HG03575 (cell line): ENCODE data around the gene CNOT6.

ENCODE experiments used
- ATAC-seq: cut with Tn5 transposase; IDR thresholded peaks from one replicate; pipeline ENCODE4 v1.9.1; 2021; ENCODE audit not compliant: unreplicated experiment, insufficient number of reproducible peaks, low FRiP score; ENCODE audit errors: extremely low read depth

Gene CNOT6

DNA sequence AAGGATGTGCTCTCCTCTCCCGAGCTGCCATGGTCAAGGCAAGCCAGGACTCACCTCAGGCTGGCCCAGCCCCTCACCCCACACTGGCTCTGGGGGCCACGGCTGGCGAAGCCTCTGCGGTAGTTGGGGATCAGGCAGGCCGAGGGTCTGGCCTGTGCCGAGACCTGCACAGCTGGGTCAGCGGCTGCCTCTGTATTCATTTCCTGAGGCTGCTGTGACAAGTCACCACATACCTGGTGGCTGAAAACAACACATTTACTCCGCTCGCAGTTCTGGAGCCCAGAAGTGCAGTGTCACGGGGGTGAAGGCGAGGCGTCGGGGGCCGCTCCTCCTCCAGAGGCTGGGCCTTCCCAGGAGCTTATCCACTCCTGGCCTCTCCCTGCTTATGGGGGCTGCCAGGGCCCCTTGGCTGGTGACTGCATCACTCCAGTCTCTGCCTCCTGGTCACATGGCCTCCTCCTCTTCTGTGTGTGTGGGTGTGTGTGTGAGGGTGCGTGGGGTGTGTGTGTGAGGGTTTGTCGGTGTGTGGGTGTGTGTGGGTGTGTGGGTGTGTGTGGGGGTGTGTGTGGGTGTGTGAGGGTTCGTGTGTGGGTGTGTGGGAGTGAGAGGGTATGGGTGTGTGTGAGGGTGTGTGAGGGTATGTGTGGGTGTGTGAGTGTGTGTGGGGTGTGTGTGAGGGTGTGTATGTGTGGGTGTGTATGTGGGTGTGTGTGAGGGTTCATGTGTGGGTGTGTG, 100.3 kb downstream of the CNOT6 start:
- ATAC-seq: no peak

DNA sequence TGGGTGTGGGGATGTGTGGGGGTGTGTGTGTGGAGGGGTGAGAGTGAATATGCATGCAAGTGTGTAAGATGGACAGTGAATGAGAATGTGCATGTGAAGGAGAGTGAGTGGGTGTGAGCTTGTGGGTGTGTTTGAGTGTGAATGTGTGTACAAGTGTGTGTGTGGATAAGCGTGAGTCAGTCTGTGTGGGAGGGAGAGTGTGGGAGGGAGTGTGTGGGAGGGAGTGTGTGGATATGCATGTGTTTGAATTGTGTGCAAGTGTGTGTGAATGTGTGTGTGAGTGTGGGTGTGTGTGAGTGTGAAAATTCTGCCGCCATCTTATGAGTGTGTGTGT, 100.8 kb downstream of the CNOT6 start:
- no peak for ATAC-seq

DNA sequence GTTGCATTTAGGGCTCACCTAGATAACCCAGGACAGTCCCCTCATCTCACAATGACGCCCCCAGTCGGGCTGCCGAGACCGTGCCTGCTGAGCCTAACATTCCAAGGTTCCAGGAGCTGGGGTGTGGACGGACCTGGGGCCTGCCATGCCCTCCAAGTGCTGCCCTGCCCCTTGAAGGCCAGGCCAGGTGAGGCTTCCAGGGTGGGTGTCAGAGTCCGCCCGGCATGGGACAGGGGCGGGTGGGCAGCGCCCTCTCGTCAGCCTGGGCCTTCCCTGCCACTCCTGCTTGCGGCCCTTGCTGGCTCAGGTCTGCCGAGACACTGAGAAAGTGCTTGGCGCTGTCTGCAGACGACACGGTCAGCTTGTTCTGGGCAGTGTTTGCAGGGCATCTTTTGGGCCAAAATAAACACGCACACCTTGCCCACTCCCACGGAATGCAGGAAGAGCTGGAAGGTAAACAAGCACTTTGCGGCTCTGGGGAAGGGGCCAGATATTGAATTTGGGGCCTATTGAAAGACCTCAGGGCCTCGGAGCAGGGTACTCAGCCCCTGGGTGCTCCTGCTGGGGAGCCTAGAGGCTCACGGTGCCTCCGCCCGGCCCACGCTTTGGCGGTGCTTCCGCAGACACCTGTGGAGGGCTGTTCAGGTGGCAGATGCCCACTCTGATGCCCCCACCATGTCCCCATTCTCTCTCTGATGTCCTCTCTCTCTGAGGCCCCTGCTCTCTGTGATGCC, 101.4 kb downstream of the CNOT6 start:
- ATAC-seq: no peak

DNA sequence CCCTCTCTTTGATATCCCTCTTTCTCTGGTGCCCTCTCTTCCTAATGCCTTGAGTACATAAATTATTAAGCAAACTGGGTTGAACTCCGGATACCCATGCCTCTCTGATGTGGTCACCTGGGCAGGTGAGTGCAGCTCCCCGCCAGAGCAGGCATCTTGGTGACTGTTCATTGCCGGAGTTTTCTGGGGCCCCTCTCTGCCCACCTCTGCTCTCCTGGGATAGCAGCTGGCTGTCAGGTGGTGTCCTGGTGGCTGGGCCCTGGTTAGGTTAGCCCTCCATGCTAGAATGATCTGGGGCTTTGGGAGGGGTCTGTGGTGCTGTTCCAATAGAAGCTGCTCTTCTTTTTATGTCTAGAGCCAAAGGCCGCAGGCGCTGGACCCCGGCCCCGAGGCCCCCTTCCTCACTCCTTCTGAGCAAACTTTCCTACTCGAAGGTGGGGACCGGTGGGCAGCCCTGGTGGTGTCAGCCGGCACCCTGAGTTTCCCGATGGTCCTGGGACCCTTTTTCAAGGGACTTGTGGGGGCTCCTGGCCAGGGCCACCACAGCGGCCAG, 102.0 kb downstream of the CNOT6 start:
- ATAC-seq: no peak

DNA sequence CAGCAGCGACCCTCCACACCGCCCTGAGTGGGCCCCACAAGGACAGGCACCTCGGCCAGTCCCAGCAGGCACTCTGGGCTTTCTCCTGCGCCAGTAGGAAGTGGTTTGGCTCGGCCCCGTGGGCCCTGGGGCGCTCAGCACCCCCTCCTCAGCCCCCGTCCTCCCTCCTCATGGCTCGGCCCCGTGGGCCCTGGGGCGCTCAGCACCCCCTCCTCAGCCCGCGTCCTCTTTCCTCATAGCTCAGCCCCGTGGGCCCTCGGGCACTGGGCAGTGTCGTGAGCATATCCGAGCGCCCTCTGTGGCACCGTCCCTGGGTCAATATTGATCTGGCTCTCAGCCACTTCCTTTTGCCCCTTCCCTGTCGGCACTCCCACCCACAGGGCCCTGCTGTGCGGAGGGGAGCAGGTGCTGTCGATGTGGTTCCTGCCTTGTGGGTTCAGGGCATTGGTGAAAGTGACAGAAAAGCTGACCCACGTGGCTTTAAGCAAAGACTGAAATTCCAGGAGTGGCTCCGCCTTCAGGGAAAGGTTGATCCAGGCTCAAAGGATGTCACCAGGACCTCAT, 102.6 kb downstream of the CNOT6 start:
- ATAC-seq: no peak

DNA sequence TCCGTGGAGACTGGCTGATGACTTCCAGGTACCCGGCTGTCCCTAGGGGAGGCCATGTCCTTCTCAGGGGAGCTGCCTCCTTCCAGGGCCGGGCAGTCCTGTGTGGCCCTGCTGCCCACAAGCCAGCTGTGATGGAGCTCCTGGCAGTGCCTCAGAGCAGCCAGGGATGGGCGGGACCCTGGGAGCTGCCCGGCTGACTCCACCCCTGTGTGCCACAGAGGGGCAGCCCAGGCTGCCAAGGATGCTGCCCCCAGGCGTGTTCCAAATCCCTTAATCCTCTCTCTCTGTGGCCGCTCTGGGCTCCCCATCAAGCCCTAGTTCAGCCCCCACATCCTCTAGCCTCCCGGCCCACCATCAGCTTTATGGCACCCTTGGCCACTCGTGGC, 104.1 kb downstream of the CNOT6 start:
- ATAC-seq: no peak

DNA sequence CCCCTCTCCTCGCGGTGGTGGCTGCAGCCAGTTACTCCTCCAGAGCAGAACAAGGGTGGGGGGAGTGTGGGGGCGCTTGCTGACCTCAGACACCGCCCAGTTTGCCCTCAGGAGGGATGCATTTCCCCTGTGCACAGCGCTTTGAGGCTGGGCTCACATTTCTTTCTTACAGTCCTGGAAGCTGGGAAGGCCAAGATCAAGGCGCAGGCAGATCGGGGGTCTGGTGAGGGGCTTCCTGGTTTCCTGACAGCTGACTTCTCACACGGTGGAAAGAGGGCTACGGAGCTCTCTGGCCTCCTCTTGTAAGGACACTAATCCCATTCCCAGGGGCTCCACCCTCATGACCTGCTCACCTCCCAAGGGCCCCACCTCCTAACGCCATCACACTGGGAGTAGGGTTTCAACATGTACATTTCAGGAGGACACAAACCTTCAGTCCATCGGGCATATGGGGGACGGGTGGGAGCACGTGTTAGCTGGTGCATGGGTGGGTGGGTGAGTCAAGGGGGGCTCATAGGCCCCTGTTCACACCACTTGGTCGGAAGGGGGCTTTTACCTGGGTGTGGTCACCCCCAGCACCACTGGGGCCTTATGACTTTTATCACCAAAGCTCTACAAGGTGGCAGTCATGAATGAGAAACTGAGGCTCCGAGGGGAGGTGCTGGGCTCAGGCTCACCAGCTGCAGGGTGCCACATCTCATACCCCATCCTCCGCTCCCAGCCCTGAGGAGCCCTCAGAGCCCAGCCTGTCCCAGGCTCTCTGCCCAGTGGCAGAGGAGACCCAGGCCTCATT, 104.8 kb downstream of the CNOT6 start:
- ATAC-seq: no peak

DNA sequence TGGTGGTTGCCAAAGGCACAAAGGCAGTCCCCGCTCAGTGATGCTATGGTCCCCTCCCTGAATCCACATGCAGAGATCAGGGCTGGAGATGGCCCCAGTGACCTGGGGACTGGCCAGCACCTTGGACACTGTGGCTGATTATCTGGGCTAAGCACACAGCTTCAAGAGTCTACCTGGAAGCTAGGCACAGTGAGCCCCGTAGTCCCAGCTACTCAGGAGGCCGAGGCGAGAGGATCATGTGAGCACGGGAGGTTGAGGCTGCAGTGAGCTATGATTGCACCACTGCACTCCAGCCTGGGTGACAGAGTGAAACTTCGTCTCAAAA, 105.4 kb downstream of the CNOT6 start:
- no peak for ATAC-seq

DNA sequence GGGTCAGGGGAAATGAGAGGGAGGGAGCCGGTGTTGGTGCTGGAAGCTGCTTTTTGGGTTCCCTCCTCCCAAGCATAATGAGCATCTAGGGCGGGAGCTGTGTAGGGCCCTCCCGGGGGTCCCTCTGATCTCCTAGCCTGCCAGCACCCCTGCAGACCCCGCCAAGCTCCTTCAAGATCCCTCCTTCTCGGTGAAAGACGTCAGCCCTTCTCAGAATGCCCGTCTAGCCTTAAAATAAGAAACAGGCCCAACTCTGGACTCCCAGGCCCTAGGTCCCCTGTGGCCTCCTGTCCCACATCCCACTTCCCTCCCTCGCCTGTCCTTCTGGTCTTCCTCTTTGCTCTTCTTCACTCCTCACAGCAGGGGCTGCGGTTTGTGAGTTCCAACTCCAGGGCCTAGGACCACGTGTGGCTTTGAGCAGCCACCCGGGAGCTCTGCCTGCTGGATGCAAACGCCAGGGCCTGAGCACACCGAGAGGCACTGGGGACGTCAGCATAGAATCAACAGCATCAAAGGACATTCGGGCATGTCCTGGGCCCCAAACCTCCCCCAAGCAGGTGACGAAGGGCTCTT, 105.9 kb downstream of the CNOT6 start:
- ATAC-seq: no peak

DNA sequence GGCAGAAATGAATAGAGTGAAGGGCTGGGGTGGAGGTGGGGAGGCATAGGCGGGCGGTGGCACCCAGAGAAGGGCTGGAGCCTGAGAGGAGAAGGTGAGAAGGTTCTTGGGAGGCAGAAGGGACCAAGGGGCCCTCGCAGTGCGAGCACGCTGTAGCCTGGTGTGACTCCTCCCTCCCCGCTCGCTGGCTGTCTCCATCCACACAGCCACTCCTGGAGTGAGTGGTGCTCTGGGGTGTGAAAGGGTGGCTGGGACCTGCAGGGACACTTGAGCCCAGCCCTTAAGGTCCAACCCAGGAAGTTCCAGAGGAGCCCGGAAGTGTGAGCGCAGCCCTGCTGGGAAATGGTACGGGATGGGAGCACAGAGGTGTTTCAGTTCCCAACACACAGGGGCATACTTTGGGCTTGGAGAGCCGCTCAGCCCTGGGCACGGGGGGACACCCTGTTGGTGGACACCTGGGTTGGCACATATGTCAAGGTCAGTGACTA, 106.4 kb downstream of the CNOT6 start:
- ATAC-seq: no peak

DNA sequence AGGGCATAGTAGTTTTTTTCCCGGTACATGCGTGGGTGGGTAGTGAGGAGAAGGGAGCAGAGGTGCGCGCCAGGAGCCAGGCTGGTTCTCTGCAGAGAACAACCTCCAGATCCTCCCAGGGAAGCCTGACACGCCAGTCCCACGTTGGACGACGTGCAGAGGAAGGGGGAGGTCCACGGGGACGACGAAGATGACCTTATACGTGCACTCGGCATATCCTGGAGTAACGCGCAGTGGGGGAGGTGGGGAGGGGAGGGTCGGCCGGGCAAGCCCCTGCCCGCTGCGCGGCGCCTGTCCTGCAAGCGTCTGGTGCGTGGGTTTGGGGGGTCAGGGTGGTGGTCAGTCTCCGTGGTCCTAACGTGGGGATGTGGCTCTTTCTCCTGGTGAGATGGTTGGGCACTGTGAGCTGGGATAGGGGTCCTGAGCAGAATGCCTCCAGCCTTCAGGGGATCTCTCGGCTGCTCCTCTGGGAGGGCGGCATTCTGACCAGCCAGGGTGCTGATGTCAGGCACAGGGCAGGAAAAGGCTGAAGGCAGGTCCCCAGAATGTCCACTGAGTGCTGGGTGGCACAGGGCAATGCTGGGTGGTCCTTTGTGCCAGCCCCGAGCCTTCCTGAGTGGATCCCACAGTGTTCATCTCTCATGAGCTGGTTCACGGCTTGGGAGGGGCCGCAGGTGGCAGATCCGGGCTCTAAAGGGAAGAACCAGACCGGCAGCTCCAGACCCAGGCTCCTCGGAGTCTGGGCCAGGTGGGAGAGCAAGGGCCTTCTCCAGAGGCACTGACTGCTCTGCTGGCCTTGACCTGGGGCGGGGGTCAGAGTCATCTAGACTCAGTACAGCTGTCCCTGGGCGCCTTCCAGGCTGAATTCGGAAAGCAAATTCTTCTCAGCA, 107.7 kb downstream of the CNOT6 start:
- ATAC-seq: no peak

DNA sequence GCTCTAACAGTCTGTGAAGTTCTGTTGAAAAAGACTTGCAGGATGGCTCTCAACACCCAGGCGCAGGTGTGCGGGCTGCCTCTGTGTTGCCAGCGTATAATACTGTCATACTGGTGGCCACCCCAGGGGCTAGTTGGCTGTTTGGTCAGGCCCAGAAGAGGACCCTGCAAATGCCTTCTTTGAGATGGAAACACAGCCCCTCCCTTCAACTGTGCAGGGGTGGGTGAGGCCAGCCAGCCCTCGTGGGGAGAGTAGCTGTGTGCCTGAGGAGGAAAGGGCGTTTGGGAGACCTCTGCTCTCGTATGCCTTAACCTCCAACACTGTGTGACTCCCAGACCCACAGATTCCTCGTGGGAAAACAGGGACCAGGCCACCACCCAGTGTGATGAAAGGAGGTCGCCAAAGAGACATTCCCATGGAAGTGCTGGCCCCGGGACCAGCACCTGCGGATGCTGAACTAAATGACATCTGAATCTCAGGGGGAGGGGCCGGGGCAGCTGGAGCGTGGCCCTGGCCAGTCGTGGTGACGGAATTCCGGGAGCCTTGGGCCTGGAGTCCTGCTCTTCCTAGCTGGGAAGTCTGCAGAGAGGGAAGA, 108.4 kb downstream of the CNOT6 start:
- no peak for ATAC-seq

DNA sequence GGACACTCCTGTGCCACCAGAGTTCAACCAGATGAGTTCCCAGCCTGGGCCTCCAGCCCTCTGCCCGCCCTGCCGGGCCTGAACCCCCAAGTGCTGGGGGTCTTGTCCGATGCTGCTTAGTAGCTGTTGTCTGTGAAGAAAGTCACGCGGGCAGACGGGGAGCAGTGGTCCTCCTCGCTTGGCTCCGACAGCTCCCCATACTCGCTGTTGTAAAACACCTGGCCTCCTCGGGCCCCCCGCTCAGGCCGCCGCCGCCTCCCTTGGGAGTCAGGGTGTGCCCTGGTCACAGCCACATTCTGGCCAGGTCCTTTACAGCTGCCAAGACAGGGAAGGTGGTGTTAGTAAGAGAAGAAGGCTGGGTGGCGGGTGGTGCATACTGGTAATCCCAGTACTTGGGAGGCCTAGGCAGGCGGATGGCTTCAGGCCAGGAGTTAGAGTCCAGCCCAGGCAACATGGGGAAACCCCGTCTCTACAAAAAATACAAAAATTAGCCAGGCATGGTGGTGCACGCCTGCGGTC, 109.0 kb downstream of the CNOT6 start:
- ATAC-seq: no peak

DNA sequence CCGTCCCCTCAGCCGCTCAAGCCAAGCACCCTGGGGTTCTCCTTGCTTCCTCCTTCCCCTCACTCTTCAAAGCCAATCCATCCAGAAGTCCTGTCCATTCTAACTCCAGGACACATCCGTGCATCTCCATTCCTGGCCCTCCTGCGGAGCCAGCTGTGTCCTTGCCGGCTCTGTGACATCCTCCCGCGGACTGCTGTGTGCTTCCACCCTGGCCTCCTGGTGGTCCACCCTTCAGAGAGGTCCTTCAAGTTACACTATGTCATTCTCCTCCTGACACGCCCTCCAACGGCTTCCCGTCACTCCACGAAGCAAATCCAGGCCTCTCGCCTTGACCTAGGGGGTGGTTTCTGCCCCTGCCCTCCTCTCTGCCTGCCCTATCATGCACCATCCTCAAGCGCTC, 110.1 kb downstream of the CNOT6 start:
- ATAC-seq: no peak

DNA sequence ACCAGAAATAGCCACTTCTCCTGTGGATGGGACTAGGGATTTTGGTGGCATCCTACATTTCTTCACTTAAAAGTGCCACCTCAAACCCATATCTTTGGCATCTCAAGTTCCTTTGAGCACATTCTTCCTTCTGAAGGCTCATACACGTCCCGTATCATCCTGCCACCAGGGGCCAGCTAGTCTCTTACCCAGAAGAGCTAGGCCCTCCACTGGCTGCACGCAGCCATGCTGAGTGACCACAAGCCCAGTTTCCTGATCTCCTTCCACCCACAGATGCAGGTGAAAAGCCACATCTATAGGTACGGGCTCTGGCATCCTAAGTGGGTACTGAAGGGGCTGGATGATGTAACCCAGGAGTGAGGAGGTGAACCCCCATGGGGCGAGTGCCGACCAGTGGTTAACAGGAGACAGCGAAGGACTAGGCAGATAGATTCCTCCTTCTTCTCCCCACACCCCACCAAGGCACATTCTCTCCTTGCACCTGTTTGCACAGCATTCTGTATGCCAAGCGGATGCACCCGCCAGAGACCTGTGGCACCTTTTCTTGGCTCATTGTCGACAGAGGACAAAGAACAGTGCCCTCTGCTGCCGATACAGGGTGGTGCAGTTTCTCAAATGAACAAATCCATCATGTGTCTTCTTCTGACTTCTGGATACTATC, 111.5 kb downstream of the CNOT6 start:
- ATAC-seq: no peak

DNA sequence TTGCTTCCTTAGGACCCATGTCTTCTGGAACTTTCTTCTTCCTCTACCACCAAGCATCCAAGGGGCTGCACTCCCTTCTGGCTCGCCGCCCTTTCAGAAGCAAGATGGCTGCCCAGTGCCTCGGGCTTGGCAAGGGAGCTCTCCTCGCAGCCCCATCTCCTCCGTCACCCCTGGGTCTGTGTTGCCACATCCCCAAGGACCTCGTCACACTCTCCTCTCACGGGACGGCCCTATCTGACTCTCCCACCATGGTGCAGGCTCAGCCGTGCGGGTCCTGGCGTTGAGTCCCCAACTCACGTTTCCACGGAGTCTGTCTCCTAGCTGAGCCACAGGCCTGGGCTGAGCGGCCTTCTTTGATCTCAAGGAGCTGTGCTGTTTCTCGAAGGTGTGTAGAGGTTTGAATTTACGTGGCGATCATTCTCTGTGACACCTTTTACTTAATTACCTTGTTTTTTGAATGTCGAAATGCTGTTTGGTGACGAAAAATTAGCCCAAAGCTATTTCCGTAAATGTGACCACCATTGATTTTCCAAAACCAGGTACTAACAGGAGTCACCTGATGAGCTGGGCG, 112.1 kb downstream of the CNOT6 start:
- ATAC-seq: no peak
